OCI-LY1 (cell line): ENCODE data around the gene CLRN1.

ENCODE experiments used
- H2AFZ ChIP-seq: fragments of 200-600 bp; sonication (generic), shearing (Covaris generic); 2 replicates; pipeline ENCODE4 v1.6.0; 2014; ENCODE audit warnings: antibody characterized with exemption, mild to moderate bottlenecking, low read length
- H3F3A ChIP-seq: fragments of 200-600 bp; sonication (generic), shearing (Covaris generic); 2 replicates; pipeline ENCODE4 v1.6.0; 2014; ENCODE audit warnings: mild to moderate bottlenecking, antibody characterized with exemption, low read length, moderate library complexity; ENCODE audit not compliant: insufficient read depth
- H3K27ac ChIP-seq: fragments of 200-600 bp; sonication (generic); 2 replicates; pipeline ENCODE4 v1.5.1; 2014; ENCODE audit warnings: low read length, mixed run types, mild to moderate bottlenecking, low read depth; ENCODE audit not compliant: poor library complexity, severe bottlenecking
- H3K27me3 ChIP-seq: fragments of 200-600 bp; sonication (generic); 2 replicates; pipeline ENCODE4 v1.6.0; 2014; ENCODE audit warnings: antibody characterized with exemption, mild to moderate bottlenecking, low read length, moderate library complexity; ENCODE audit not compliant: insufficient read depth
- H3K36me3 ChIP-seq: fragments of 200-600 bp; sonication (generic); 2 replicates; pipeline ENCODE4 v1.6.1; 2014; ENCODE audit warnings: mild to moderate bottlenecking, antibody characterized with exemption, low read length, moderate library complexity, mixed read lengths; ENCODE audit not compliant: insufficient read depth
- H3K4me1 ChIP-seq: fragments of 200-600 bp; sonication (generic); 2 replicates; pipeline ENCODE4 v1.5.1; 2014; ENCODE audit warnings: mild to moderate bottlenecking, low read length, moderate library complexity; ENCODE audit not compliant: insufficient read depth, severe bottlenecking
- H3K4me2 ChIP-seq: fragments of 200-600 bp; sonication (generic), shearing (Covaris generic); 2 replicates; pipeline ENCODE4 v1.6.1; 2014; ENCODE audit warnings: low read length
- H3K4me3 ChIP-seq: fragments of 200-600 bp; sonication (generic); 2 replicates; pipeline ENCODE4 v1.5.1; 2014; ENCODE audit warnings: low read length, low read depth, mild to moderate bottlenecking, mixed read lengths; ENCODE audit not compliant: poor library complexity, severe bottlenecking
- H3K79me2 ChIP-seq: fragments of 200-600 bp; shearing (Covaris generic); 2 replicates; pipeline ENCODE4 v1.6.1; 2016; ENCODE audit warnings: mixed run types, low read length, mixed read lengths; ENCODE audit not compliant: insufficient read depth
- H3K9ac ChIP-seq: fragments of 200-600 bp; sonication (generic), shearing (Covaris generic); 2 replicates; pipeline ENCODE4 v1.6.1; 2014; ENCODE audit warnings: mild to moderate bottlenecking, low read length, mixed read lengths
- H3K9me2 ChIP-seq: fragments of 200-600 bp; sonication (generic), shearing (Covaris generic); 2 replicates; pipeline ENCODE4 v1.6.1; 2014; ENCODE audit warnings: low read depth, mild to moderate bottlenecking, low read length, mixed read lengths
- H3K9me3 ChIP-seq: fragments of 200-600 bp; shearing (Covaris generic); 2 replicates; pipeline ENCODE4 v1.6.1; 2014; ENCODE audit warnings: low read length, mixed read lengths
- H4K20me1 ChIP-seq: fragments of 200-600 bp; sonication (generic), shearing (Covaris generic); 2 replicates; pipeline ENCODE4 v1.6.0; 2016; ENCODE audit warnings: mild to moderate bottlenecking, low read length; ENCODE audit not compliant: insufficient read depth
- CTCF ChIP-seq: fragments of 200-600 bp; sonication (generic), shearing (Covaris generic); IDR thresholded peaks from 2 replicates; pipeline ENCODE4 v1.5.1; 2017; ENCODE audit warnings: mild to moderate bottlenecking, antibody characterized with exemption, low read length, moderate library complexity, mixed read lengths
- EZH2 ChIP-seq: fragments of 200-600 bp; sonication (generic), shearing (Covaris generic); IDR thresholded peaks from 2 replicates; pipeline ENCODE4 v1.8.0; 2017; ENCODE audit warnings: borderline replicate concordance, mixed run types, mild to moderate bottlenecking, antibody characterized with exemption, low read length, moderate library complexity, mixed read lengths

CLRN1 gene

GRCh38 chr3:150912501-150912900 is 60.0 kb downstream of the CLRN1 start:
- H3K4me2 ChIP-seq, result no peak overlapping the region
- no peak overlapping the region for H3K9ac ChIP-seq
- no peaks in the 10 kb centered on the region for H3K36me3 ChIP-seq
- H3K4me1 ChIP-seq, result no peaks in the 10 kb centered on the region
- H3K9me2 ChIP-seq, result no peaks in the 10 kb centered on the region
- H3F3A ChIP-seq, result no peaks in the 10 kb centered on the region
- no peaks in the 10 kb centered on the region for H4K20me1 ChIP-seq
- H2AFZ ChIP-seq, result no peak overlapping the region
- no peak overlapping the region for H3K27ac ChIP-seq
- H3K79me2 ChIP-seq, result no peaks in the 10 kb centered on the region
- no peaks in the 10 kb centered on the region for H3K27me3 ChIP-seq
- no peak for TF ChIP-seq CTCF
- no peaks in the 10 kb centered on the region for H3K9me3 ChIP-seq
- H3K4me3 ChIP-seq, result no peak overlapping the region

GRCh38 chr3:150911771-150912170 is 60.8 kb downstream of the CLRN1 start:
- no peaks in the 10 kb centered on the region for H3K36me3 ChIP-seq
- H3K4me1 ChIP-seq, result no peaks in the 10 kb centered on the region
- no peaks in the 10 kb centered on the region for H3K27me3 ChIP-seq
- TF ChIP-seq EZH2, result no peak
- no peak for TF ChIP-seq CTCF
- no peak overlapping the region for H3K4me2 ChIP-seq
- H3F3A ChIP-seq, result no peaks in the 10 kb centered on the region
- no peaks in the 10 kb centered on the region for H4K20me1 ChIP-seq
- H3K9ac ChIP-seq, result no peak overlapping the region
- no peak overlapping the region for H2AFZ ChIP-seq
- H3K9me2 ChIP-seq, result no peaks in the 10 kb centered on the region
- H3K79me2 ChIP-seq, result no peaks in the 10 kb centered on the region
- no peak overlapping the region for H3K27ac ChIP-seq
- H3K4me3 ChIP-seq, result no peak overlapping the region
- no peaks in the 10 kb centered on the region for H3K9me3 ChIP-seq

GRCh38 chr3:150906461-150906860 is 66.1 kb downstream of the CLRN1 start:
- no peaks in the 10 kb centered on the region for H3K27me3 ChIP-seq
- no peaks in the 10 kb centered on the region for H3K4me1 ChIP-seq

More at GRCh38 chr3:150906461-150906860, 66.1 kb downstream of the CLRN1 start:
- Histone ChIP-seq H3K79me2 (no peaks in the 10 kb centered on the region), H3K9ac (no peak overlapping the region), H3K4me2 (no peak overlapping the region), H3F3A (no peaks in the 10 kb centered on the region), H3K9me3 (no peaks in the 10 kb centered on the region), H3K9me2 (no peaks in the 10 kb centered on the region), H3K27ac (no peak overlapping the region), H2AFZ (no peak overlapping the region), H4K20me1 (no peaks in the 10 kb centered on the region), H3K4me3 (no peak overlapping the region), H3K36me3 (no peaks in the 10 kb centered on the region)
- TF ChIP-seq CTCF (no peak), EZH2 (no peak)
